Stimulated activated CD4-positive, alpha-beta T cell treated with anti-CD3 and anti-CD28 coated beads, Interleukin-1b, Interleukin-23, amount 100 ng/mL, for 48 hours (primary cell): Measurements from ENCODE around the gene EPB41L1.

Source experiments
- DNase-seq: peaks from one replicate; pipeline ENCODE4 v3.0.0-alpha.2; 2020

The EPB41L1 gene

GRCh38 chr20:36154700-36155628 lies at the start of gene EPB41L1:
TSS of gene EPB41L1 (plus strand) at chr20:36154740. CDS start at chr20:36173778, 19,038 bp downstream.
- no peak for DNase-seq

DNA sequence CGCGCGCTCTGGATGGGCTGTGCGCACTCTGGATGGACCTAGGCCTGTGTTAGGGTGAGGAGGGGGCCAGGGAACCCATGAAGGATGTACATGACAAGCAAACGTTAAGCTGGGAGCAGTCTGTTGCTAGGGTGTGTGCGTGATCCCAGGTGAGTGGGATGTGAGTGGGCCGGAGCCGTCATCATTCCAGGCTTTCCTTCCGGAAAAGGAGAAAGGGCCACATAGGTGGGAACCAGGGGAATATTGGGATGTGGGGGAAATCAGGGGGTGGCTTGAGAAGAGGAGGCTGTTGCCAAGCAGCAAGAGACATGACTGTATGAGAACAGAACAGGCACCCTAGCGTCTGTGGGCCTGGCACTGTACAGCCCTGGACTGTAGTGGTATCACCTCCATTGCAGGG lies 49.7 kb upstream of the EPB41L1 start:
- DNase-seq = no peak

- DNase-seq = no peak
Measured at GRCh38 chr20:36105711-36106226, 48.8 kb upstream of the EPB41L1 start.

- no peak for DNase-seq
Measured at GRCh38 chr20:36106606-36107005, 47.9 kb upstream of the EPB41L1 start.

GRCh38 chr20:36107881-36108280 lies 46.7 kb upstream of the EPB41L1 start:
- DNase-seq = no peak

DNA sequence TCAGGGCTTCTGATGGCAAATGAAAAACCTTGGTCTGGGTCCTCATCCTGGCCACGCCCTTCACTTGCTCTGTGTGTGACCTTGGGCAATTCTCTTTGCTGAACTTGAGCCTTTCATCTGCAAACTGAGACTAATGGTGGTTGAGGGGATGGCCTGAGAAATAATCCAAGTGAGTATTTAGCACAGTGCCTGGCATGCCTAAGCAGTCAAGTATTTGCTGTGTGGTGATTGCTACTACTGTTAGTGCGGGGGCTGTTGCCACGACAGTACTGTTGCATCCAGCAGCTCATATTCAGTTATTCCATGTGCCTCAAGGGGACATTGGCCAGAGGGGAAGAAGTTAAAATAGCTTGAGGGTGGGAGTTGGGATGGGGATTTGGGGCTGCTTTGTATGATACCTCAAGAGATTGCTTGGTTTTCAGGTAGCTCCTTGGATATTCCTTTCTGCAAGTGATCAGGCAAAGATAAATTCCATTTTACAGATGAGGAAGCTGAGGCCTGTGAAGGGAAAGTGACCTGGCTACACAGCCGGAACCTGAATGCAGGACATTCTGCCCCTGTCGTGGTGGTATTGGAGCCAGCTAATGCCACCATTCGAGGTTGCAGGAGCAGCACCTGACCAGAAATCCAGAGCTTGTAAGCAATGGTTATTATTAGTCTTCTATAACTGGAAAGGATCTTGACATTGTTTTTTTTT lies 45.1 kb upstream of the EPB41L1 start:
- DNase-seq = no peak

GRCh38 chr20:36110994-36111393 lies 43.5 kb upstream of the EPB41L1 start:
- DNase-seq = no peak

GRCh38 chr20:36112112-36112511 lies 42.4 kb upstream of the EPB41L1 start:
- DNase-seq = no peak

DNA sequence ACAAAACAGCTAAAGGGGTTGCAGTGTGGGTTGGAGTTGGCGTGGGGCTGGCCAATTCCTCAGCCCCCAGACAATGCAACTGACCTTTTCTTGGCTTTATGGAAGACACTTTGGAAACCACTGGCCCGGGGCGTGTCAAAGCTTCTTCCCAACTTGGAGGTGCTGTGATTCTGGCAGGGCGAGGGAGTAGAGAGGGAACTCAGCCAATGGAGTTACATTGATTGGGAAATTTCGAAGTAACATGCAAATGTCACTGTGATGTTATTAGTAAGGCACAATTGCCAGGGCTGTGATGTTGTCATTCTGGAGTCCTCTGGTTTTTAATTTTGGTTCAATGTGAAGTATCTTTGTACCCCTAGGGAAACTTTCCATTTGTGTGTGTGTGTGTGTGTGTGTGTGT lies 41.5 kb upstream of the EPB41L1 start:
- no peak for DNase-seq

- DNase-seq = no peak
Measured at GRCh38 chr20:36113566-36114250, 40.8 kb upstream of the EPB41L1 start.

DNA sequence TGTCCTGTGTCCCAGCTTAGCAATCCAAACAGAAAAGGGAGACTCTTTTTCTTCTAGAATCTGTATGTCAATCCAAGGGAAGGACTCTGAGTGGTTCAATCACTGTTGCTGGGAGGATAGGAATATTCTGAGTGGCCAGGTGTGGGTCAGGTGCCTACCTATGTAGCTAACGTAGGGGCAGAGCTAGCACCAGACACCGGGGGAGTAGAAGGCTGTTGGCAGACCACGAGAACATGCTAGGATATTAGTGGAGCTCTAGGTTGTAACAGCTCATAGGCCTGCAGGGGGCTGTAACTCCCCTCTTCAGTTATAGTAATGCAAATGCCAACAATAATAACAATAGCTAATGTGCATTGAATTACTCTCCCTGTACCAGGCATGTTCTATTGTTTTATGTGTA lies 39.8 kb upstream of the EPB41L1 start:
- no peak for DNase-seq

DNA sequence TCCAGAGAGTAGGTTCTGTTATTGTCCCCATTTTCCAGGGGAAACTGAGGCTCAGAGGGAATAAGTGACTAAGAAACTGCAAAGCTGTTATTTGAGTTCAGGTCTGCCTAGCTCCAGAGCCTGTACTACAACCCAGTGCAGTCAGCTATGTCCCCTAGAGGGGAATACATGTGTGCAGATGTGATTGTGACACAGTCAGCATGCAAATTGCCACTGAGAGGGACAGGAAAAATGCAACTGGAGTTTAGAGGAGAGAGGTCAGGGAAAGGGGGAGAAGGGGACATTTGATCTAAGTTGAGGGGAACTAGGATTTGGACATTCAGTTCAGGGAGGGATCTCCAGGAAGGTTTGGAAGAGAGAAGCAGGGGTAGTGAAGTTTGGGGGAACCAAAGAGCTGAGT lies 38.6 kb upstream of the EPB41L1 start:
- no peak for DNase-seq

- DNase-seq = no peak
Measured at GRCh38 chr20:36116807-36117441, 37.6 kb upstream of the EPB41L1 start.

DNA sequence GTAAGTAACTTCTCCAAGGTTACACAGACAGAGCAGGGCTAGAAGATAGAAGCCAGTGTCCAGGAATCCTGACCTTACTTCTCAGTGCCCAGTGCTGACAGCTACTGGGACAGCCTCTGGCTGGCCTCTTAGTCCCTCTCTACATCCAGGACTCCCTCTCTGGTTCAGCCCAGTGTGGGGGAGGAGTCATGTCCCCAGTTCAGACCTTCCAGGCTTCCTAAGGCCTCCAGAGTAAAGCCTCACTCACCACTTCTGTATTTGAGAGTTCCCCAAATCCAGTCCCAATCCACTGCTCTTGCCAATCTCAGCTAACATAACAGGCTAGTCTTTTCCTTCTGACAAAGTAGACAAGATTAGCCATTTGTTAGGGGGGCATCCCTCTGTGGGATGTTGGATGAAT lies 36.9 kb upstream of the EPB41L1 start:
- no peak for DNase-seq

DNA sequence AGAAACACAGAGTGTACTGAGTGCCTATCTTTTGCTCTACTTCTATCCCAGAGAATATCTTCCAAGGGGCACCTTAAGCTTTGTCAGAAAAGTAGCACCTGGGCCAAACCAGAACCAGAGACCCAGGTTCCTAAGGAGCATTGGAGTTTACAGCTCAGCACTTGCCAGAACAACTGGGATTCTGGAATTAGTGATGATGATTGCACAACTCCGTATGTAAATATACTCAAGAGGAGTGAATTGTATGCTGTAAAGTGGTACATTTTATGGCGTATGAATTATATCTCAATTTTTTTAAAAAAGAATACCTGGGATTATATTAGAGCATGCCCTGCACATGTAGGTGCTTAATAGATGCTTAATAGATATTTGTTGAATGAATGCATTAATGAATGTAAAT lies 36.2 kb upstream of the EPB41L1 start:
- no peak for DNase-seq

DNA sequence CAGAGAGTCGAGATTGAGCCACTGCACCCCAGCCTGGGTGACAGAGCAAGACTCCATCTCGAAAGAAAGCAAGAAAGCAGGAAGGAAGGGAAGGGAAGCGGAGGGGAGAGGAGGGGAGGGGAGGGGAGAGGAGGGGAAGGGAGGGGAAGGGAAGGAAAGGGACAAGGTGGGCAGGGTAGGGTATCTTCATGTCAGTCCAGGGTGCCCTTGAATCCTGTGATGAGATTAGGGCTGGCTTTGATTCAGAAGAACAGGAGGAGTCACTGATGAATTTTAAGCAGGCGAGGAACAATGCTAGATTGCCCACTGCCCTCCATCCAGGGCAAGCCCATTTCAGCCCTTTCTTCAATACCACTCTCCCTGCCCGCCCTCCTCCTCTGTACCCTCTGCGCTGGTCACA lies 35.0 kb upstream of the EPB41L1 start:
- no peak for DNase-seq

GRCh38 chr20:36120241-36120640 lies 34.3 kb upstream of the EPB41L1 start:
- DNase-seq = no peak

DNA sequence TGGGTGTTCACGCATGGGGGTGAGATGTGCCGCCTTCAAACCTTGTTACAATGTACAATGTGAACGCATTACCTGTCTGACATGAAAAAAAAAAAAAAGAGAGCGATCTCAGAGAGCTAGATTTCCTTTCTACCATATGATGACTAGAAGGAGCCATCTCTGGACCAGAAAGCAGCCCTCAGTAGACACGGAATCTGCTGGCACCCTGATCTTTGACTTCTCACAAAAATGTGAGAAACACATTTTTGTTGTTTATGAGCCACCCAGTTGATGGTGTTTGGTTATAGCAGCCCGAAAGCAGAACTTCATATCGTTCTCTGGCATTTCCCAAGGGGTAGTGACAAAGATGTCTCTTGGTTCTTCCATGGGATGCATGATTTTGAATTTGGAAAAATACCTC lies 33.5 kb upstream of the EPB41L1 start:
- DNase-seq = no peak

DNA sequence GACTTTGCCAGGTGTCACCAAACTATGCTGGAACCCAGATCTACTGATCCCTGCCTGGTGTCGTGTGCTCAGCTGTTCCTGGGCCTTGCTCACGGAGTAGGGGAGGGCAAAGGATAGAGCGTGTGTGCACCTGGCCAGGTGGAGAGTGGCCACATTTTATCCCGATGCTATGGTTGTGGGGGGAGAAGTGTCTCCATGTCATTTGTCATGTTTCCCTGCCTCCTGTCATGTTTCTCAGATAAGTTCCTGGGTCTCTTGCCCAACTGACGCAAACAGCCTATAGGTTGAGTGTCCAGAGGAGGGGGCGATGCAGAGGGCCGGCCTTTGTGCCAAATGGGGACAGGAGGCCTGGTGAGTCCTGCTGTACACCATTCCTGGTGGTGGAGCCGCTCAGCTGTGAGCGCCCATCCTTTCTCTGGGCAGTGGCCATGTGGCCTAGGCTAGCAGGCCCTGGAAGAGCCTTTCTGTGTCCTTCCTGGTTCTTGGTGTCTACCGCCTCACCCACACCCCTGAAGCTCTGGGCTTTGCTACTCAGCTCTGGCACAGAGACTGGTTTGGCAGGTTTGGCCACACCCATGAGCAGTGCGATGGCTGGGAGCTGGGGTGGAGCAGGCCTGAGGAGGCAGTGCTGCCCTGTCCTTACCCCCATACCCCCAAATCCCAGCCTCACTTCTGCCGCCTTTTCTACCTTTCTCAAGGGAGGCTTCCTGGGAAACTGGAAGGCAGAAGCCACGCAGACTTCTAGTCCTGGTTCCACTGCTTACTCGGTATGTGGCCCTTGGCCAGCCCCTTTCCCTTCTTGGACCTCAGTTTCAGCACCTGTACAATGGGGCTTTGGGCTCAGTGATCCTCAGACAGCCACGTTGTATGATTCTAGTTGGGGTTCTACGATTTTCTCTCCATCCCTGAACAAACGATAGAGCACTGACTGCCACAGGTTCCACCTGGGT lies 32.3 kb upstream of the EPB41L1 start:
- no peak for DNase-seq

GRCh38 chr20:36122931-36123288 lies 31.6 kb upstream of the EPB41L1 start:
- no peak for DNase-seq

- no peak for DNase-seq
Measured at GRCh38 chr20:36125097-36125496, 29.4 kb upstream of the EPB41L1 start.
